WI38 (cell line): ENCODE data around the gene B4GALNT2.
"Not testable (repeated sequence)": the region's sequence is repeated elsewhere in the genome, so short reads cannot be mapped to it uniquely, and the experiment has no call there.

Source experiments
- H3K4me3 ChIP-seq: 2 replicates; pipeline ENCODE4 v1.5.1; 2011; ENCODE audit warnings: low read depth, mild to moderate bottlenecking, control low read depth, low read length
- TF ChIP-seq, protein P1 (sequence below): IDR thresholded peaks from 2 replicates; pipeline ENCODE4 v1.5.1; 2012; ENCODE audit warnings: low read depth, mild to moderate bottlenecking, control low read depth, low read length

The B4GALNT2 gene

DNA sequence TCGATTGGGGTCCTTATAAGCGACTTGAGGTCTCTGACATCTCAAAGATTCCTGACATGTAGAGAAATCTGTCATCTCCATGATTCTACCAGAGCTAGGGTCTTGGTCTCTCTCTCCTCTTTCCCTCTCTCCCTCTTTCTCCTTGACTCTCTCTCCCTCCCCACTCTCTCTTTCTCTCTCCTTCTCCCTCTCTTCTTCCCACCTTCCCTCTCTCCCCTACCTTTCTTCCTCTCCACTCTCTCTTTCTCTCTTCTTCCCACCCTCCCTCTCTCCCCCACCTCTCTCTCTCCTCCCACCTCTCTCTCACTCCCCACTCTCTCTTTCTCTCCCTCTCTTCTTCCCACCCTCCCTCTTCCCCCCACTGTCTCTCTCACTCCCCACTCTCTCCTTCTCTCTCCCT is 32.6 kb downstream of the B4GALNT2 start:
- no peak overlapping the region for H3K4me3 ChIP-seq
- TF ChIP-seq, protein P1, sequence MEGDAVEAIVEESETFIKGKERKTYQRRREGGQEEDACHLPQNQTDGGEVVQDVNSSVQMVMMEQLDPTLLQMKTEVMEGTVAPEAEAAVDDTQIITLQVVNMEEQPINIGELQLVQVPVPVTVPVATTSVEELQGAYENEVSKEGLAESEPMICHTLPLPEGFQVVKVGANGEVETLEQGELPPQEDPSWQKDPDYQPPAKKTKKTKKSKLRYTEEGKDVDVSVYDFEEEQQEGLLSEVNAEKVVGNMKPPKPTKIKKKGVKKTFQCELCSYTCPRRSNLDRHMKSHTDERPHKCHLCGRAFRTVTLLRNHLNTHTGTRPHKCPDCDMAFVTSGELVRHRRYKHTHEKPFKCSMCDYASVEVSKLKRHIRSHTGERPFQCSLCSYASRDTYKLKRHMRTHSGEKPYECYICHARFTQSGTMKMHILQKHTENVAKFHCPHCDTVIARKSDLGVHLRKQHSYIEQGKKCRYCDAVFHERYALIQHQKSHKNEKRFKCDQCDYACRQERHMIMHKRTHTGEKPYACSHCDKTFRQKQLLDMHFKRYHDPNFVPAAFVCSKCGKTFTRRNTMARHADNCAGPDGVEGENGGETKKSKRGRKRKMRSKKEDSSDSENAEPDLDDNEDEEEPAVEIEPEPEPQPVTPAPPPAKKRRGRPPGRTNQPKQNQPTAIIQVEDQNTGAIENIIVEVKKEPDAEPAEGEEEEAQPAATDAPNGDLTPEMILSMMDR = no peak

DNA sequence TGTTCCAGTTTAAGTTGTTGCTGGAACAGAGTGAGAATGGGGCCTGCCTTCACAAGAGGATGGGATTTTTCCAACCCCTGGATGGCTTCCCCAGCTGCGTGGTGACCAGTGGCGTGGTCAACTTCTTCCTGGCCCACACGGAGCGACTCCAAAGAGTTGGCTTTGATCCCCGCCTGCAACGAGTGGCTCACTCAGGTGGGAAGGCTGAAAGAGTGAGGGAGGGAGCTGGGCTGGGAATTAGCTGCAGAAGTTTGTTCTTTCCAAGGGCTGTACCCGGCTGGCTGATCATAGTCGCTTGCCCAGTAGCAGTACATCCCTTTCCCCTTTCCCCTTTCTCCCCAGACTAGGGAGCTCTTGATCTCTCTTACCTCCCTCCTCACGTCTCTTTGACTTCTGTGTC is 36.1 kb downstream of the B4GALNT2 start:
- H3K4me3 ChIP-seq = no peak overlapping the region
- TF ChIP-seq, protein P1 = no peak

DNA sequence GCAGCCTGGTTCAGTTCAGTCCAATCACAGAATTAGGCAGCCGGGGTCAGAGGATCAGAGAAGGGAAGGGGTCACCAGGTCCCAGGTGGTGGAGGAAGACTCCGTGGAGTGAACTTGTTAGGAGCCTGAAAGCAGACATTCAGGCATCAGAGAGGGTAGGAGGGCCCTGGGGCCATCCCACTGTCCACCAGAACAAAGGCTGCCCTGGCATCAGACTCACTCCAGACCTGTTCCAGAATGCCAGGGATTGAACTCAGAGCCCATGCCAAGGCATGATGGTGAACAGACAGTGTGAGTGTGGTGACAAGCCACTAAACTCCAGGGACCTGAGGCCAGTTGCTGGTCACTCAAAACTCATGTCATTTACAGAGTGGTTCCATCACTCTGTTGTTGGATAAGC is 37.6 kb downstream of the B4GALNT2 start:
- TF ChIP-seq, protein P1 = no peak

DNA sequence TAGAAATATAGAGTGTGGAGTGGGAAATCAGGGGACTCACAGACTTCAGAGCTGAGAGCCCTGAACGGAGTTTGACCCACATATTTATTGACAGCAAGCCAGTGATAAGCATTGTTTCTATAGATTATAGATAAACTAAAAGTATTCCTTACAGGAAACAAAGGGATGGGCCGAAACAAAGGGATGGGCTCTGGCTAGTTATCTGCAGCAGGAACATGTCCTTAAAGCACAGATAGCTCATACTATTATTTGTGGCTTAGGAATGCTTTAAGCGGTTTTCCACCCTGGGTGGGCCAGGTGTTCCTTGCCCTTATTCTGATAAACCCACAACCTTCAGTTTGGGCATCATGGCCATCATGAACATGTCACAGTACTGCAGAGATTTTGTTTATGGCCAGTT is 38.1 kb downstream of the B4GALNT2 start:
- not testable (repeated sequence) for H3K4me3 ChIP-seq

More for the DNA sequence above, 37.6 kb downstream of the B4GALNT2 start:
- H3K4me3 ChIP-seq = no peak overlapping the region

DNA sequence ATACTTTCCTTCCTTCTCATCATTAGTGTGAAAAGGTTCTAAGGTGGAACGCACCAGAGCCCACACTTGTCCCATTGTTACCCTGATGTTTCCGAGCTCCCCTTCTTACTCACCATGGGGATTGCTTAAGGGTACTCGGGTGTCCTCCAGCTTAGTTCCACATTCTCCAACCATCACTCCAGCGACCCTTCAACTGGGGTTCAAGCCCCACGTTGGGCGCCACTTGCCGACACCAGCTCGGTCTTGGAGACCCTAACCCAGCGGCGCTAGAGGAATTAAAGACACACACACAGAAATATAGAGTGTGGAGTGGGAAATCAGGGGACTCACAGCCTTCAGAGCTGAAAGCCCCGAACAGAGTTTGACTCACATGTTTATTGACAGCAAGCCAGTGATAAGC is 43.4 kb downstream of the B4GALNT2 start:
- not testable (repeated sequence) for H3K4me3 ChIP-seq

DNA sequence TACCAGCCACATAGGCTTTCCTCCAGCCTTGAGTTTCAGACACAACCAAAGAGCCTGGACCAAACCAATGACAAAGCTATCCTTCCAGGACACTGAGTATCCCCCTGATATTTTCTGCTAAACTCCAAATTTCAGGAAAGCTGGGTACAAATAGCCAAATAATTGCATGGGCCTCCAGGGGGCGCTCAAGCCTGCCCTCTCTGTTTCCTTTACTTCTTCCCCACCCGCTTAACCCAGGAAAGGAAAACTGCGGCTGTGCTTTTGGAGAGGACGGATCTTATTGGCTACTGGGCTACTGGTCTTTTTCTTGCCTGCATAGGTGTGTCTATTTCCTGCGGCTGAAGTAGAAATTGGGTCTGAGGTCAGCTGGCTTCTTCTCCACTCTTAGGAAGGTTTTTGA is 47.7 kb downstream of the B4GALNT2 start:
- H3K4me3 ChIP-seq = no peak overlapping the region
- TF ChIP-seq, protein P1 = peak; percentile 83

DNA sequence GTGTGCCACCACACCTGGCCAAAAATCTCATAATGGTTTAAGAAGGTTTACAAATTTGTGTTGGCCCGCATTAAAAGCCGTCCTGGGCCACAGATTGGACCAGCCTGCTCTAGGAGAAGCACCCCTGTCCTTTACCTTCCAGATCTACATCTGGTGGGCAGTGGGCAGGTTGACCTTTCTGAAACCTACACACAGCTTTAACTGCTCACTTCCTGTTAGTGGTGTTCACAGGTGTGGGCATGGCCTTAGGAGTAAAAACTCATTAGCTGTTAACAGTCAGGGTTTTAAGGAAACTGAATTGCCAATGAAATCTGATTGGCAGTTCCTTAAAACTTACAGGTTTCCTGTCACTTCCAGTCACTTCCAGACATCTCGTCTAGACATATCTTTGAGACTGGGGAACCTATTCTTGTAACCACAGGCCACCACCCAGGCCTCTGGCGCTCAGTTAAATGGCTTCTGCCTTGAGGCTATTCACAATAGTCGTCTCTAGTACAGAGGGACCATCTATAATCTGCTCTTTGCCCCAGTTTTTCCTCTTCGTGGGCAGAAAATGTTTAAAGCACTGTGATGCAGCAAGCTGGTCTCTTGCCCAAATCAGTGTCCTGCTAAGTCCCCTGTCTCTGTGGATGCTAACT is 48.5 kb downstream of the B4GALNT2 start:
- H3K4me3 ChIP-seq = no peak overlapping the region
- TF ChIP-seq, protein P1 = no peak

DNA sequence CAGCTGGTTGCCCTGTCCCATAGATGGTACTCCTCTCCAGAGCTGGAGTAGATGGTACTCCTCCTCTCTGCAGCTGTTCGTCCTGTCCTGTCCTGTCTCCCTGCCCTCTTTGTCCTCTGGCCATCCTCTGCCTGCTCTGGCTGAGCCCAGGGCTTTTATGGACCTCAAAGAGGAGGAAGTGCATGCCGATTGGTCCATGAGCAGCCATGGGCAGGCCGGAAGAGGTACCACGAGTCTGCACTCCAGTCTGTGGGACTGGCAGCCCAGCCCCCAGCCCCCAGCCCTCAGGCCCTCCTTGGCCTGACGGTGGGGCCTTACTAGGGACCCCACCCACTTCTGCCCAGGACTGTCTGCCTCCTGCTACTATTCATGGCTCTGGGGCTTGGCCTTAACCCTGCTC is 50.8 kb downstream of the B4GALNT2 start:
- H3K4me3 ChIP-seq = no peak overlapping the region
- TF ChIP-seq, protein P1 = no peak
